Ishikawa (cell line): Measurements from ENCODE around the gene NTM.
A peak's percentile ranks its signal among the peaks of the same experiment; 100 is the strongest.

Source experiments
- CEBPB ChIP-seq: IDR thresholded peaks from 2 replicates; pipeline ENCODE4 v1.6.1; 2012
- CREB1 ChIP-seq: IDR thresholded peaks from 2 replicates; pipeline ENCODE4 v1.6.1; 2012; ENCODE audit warnings: low read depth
- EGR1 ChIP-seq: IDR thresholded peaks from 2 replicates; pipeline ENCODE4 v1.6.1; 2012
- EP300 ChIP-seq: IDR thresholded peaks from 2 replicates; pipeline ENCODE4 v1.6.1; 2012; ENCODE audit warnings: borderline replicate concordance
- FOXM1 ChIP-seq: IDR thresholded peaks from 2 replicates; pipeline ENCODE4 v1.6.1; 2012; ENCODE audit warnings: low read depth, borderline replicate concordance
- MAX ChIP-seq: IDR thresholded peaks from 2 replicates; pipeline ENCODE4 v1.6.1; 2012
- NFIC ChIP-seq: IDR thresholded peaks from 2 replicates; pipeline ENCODE4 v1.6.1; 2012
- RAD21 ChIP-seq: IDR thresholded peaks from 2 replicates; pipeline ENCODE4 v1.6.1; 2012; ENCODE audit warnings: low read depth
- REST ChIP-seq: IDR thresholded peaks from 2 replicates; pipeline ENCODE4 v1.6.1; 2012; ENCODE audit warnings: low read depth, mild to moderate bottlenecking
- TAF1 ChIP-seq: IDR thresholded peaks from 2 replicates; pipeline ENCODE4 v1.6.1; 2012; ENCODE audit warnings: low read depth, mild to moderate bottlenecking
- TCF12 ChIP-seq: IDR thresholded peaks from 2 replicates; pipeline ENCODE4 v1.6.1; 2012; ENCODE audit warnings: low read depth
- TEAD4 ChIP-seq: IDR thresholded peaks from 2 replicates; pipeline ENCODE4 v1.6.1; 2012
- USF1 ChIP-seq: IDR thresholded peaks from 2 replicates; pipeline ENCODE4 v1.6.1; 2012
- YY1 ChIP-seq: IDR thresholded peaks from 2 replicates; pipeline ENCODE4 v1.6.1; 2012; ENCODE audit warnings: low read depth
- ZBTB7A ChIP-seq: IDR thresholded peaks from 2 replicates; pipeline ENCODE4 v1.6.1; 2012; ENCODE audit warnings: low read depth

The NTM gene

DNA sequence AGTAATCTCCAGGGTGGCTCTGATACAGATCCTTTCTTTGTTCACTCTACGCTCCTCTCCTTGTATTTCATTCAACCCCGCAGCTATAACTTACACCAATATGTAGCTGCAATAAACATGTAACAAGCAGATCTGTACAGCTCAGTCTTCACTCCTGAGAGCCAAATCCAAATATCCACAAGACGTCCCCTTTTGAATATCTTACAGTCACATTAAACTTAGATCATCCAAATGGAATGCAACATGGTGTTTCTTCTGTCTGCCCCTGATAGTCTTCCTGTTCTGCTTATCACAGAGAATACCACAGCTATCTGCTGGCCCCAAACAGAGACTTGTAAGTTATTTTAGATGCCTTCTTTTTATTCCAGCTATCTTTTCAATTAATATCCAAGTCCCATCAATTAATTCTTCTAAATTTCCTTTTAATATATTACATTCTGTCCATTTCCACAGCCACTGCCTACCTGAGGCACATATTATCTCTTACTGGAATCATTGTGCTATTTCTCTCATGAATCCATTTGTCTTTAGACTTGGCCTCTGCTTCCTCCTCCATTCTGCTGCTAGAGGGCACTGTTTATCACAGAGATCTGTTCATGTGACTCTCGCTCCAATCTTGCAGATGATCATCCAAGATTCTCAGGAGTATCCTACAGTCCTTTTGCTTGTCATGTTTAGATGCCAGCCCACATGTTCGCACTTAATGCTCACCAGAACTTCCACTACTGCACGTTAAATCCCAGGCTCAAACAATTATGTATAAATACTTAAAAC, 908.6 kb downstream of the NTM start:
- TF ChIP-seq REST (no peak), EGR1 (no peak), CREB1 (no peak), RAD21 (0 out of 2 replicates have a peak, but pooled peaks have one; percentile 21), NFIC (no peak)

DNA sequence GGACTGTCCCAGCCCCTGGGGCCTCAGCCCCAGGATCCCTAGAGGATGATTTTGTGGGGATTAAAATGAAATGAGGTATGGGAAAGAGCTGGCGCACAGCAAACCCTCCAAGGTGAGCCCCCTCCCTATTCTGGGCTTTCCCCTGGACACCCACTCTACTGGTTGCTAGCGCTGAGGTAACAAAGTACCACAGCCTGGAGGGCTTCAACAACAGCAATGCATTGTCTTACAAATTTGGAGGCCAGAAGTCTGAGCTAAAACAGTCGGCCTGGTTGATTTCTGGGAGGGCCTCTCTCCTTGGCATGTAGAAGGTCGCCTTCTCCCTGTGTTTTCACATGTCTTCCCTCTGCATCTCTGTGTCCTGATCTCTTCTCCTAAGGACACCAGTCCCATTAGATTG, 913.6 kb downstream of the NTM start:
- TF ChIP-seq FOXM1: no peak
- no peak for TF ChIP-seq TAF1
- no peak for TF ChIP-seq TCF12
- TF ChIP-seq YY1: no peak
- no peak for TF ChIP-seq EP300
- TF ChIP-seq REST: no peak
- no peak for TF ChIP-seq RAD21
- TF ChIP-seq CREB1: no peak
- no peak for TF ChIP-seq CEBPB
- no peak for TF ChIP-seq EGR1
- TF ChIP-seq USF1: no peak
- no peak for TF ChIP-seq NFIC
- no peak for TF ChIP-seq ZBTB7A
- TF ChIP-seq TEAD4: no peak
- TF ChIP-seq MAX: no peak

- TF ChIP-seq USF1: no peak
- no peak for TF ChIP-seq TCF12
- no peak for TF ChIP-seq MAX
These were observed 914.2 kb downstream of the NTM start for GRCh38 chr11:132284611-132285010.

DNA sequence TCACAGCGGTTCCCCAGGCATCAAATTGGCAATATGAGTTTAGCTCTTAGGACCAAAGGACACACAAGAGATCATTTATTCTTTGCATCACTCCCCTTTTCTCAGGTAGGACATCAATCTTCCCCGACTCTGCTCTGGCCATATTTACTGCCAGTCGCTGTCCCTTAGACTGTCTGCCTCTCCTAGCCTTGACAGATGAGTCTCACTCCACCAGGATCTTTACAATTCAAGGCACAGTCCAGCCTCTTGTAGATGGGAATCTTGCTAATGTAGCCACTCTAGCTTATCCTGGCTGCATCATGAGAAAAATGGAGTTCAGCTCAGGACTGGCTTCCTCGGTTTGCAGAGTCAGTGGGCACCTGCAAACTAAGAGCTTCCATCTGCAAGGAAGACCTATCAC, 915.2 kb downstream of the NTM start:
- no peak for TF ChIP-seq USF1
- TF ChIP-seq RAD21: no peak
- no peak for TF ChIP-seq NFIC
- no peak for TF ChIP-seq EP300
- no peak for TF ChIP-seq TCF12
- TF ChIP-seq EGR1: no peak
- no peak for TF ChIP-seq CREB1
- no peak for TF ChIP-seq MAX
- no peak for TF ChIP-seq REST
- TF ChIP-seq YY1: no peak
- TF ChIP-seq ZBTB7A: no peak
- TF ChIP-seq FOXM1: no peak
